Stomach smooth muscle (tissue), 2 donors: ENCODE results near the gene BICDL1.

ENCODE experiments used
- H3K27ac ChIP-seq: one replicate; pipeline ENCODE4 v1.7.0; 2013; ENCODE audit warnings: mild to moderate bottlenecking, low read length, inconsistent platforms
- H3K27me3 ChIP-seq, 2 donors: one replicate each; pipeline ENCODE4 v1.7.0; 2013; ENCODE audit warnings: low read length in 2 of 2; ENCODE audit not compliant: insufficient read depth in 2 of 2, control insufficient read depth in 1 of 2
- H3K36me3 ChIP-seq, 2 donors: one replicate each; pipeline ENCODE4 v1.7.0; 2013; ENCODE audit warnings: low read length in 2 of 2; ENCODE audit not compliant: control insufficient read depth in 2 of 2, insufficient read depth in 2 of 2
- H3K4me1 ChIP-seq: one replicate; pipeline ENCODE4 v1.7.0; 2013; ENCODE audit warnings: low read length; ENCODE audit not compliant: control insufficient read depth, insufficient read depth
- H3K4me3 ChIP-seq, 2 donors: one replicate each; pipeline ENCODE4 v1.7.0; 2013; ENCODE audit warnings: low read length in 2 of 2
- H3K9ac ChIP-seq, 2 donors: one replicate each; pipeline ENCODE4 v1.7.0; 2013; ENCODE audit warnings: low read length in 2 of 2, mild to moderate bottlenecking in 1 of 2
- H3K9me3 ChIP-seq, 2 donors: one replicate each; pipeline ENCODE4 v1.7.0; 2013; ENCODE audit warnings: low read length in 2 of 2; ENCODE audit not compliant: control insufficient read depth in 2 of 2
- donor health status: healthy.
- donor health status: Pancreatic carcinoma.

Gene BICDL1

GRCh38 chr12:120081641-120082040 lies 92.6 kb downstream of the BICDL1 start:
- Histone ChIP-seq H3K4me1 (no peaks in the 10 kb centered on the region), H3K36me3 (no peaks in the 10 kb centered on the region)

GRCh38 chr12:120085920-120086645 lies 97.0 kb downstream of the BICDL1 start:
- Histone ChIP-seq H3K36me3 (no peaks in the 10 kb centered on the region), H3K27me3 (no peaks in the 10 kb centered on the region), H3K4me1 (peaks cover 5% of the 10 kb centered on the region), H3K4me3 (no peak overlapping the region), H3K9me3 (no peaks in the 10 kb centered on the region), H3K27ac (peak overlapping the region; percentile 53), H3K9ac (peak overlapping the region in 1 of 2 donors; percentile 54)

More at GRCh38 chr12:120081641-120082040, 92.6 kb downstream of the BICDL1 start:
- no peak overlapping the region for H3K9ac ChIP-seq
- no peaks in the 10 kb centered on the region for H3K9me3 ChIP-seq
- peaks cover 0 to 2% of the 10 kb centered on the region in 2 donors for H3K27me3 ChIP-seq
- H3K27ac ChIP-seq: no peak overlapping the region
- no peak overlapping the region for H3K4me3 ChIP-seq

DNA sequence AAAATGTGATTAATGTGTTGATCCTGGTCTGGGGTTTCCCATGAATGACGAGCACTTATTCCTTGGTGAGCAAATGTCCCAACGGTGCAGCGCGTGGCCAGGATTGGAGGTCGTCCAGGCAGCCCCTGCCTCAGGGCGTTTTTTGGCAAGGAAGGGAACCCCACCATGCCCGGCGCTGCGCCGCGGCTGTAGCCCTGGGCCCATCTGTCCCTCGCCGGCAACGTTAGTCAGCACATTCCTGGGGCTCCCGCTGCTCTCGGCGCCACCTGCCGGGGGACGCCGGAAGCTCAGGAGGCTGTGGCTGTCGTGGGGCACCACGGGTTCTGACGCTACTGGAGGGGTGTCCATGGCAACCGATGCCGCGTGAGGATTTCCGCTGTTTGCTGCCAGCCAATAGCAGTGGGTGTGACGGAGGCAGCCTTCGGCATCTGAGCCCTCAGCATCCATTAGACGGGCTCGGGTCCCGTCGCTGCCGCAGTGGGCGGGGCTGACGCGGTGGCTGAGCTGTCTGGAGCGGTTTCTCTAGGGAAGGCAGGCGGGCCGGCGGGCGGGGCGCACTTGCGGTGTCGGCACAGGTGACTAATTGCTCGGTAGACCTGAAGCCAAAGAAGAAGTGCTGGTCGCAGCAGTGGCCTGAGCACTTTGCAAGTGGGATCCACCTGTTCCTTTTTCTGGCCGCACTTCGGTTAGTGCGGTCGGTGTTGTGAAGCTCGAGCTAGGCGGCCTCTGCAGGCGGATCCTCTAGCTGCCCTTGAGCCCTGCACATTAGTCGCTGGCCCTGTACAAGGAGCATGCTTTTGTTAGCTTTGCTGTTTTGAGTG lies 98.0 kb downstream of the BICDL1 start:
- Histone ChIP-seq H3K27me3 (no peaks in the 10 kb centered on the region), H3K9me3 (no peaks in the 10 kb centered on the region), H3K9ac (peak overlapping the region; percentile 47 to 54), H3K4me3 (peak overlapping the region; percentile 67 to 76), H3K4me1 (peaks cover 5% of the 10 kb centered on the region), H3K36me3 (no peaks in the 10 kb centered on the region), H3K27ac (peak overlapping the region; percentile 53)

DNA sequence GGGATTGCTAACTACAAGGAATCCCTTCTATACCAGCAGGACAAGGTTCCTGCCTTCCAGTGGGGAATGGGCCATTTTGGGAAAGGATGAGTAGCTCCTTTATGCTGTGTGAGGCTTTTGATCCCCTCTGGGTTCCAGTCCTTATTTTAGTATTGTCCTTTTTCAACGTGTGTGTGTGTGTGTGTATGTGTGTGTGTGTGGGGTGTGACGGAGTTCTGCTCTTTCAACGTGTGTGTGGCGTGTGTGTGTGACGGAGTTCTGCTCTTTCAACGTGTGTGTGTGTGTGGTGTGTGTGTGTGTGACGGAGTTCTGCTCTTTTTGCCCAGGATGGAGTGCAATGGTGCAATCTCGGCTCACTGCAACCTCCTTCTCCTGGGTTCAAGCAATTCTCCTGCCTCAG lies 100.1 kb downstream of the BICDL1 start:
- H3K36me3 ChIP-seq: peaks cover 0 to 4% of the 10 kb centered on the region in 2 donors
- H3K27ac ChIP-seq: no peak overlapping the region
- no peaks in the 10 kb centered on the region for H3K27me3 ChIP-seq
- no peak overlapping the region for H3K9ac ChIP-seq
- no peaks in the 10 kb centered on the region for H3K9me3 ChIP-seq
- no peak overlapping the region for H3K4me3 ChIP-seq
- peaks cover 13% of the 10 kb centered on the region for H3K4me1 ChIP-seq

DNA sequence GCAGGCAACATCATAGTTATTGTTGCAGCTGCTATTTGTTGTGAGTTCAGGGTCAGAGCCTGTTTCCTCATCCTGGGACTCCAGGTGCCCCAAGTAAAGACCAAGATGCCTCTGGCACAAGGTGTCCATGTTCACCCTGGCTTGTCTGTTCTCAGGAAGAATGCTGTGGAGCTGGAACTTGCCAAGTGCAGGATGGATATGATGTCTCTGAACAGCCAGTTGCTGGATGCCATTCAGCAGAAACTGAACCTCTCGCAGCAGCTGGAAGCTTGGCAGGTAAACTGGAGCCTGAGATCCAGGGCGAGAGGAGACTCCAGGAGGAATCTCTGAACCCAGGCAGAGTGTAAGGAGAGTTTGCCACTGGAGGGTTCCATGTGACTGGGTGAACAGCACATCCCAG lies 100.8 kb downstream of the BICDL1 start:
- H3K4me1 ChIP-seq: peaks cover 18% of the 10 kb centered on the region
- no peak overlapping the region for H3K9ac ChIP-seq
- H3K9me3 ChIP-seq: no peaks in the 10 kb centered on the region
- H3K4me3 ChIP-seq: no peak overlapping the region
- no peak overlapping the region for H3K27ac ChIP-seq
- H3K36me3 ChIP-seq: peaks cover 0 to 6% of the 10 kb centered on the region in 2 donors
- no peaks in the 10 kb centered on the region for H3K27me3 ChIP-seq

DNA sequence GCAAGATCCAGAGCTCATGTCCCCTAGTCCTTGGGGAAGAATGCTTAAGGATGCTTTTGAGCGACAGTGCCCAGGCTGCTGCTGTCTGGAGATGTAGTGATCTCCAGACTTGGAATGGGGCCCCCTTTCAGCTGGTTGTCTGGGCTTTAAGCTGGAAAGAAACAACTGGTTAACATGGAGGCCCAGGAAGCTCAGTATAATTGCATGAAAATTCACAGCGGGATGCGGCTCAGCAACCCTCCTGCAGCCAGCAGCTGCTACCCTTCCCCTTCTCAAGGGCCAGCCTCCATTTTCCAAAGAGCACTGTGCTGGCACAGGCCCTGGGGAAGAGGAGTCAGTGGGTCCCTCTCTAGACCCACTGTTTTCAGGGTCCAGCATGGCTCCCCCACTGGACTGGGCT lies 101.2 kb downstream of the BICDL1 start:
- Histone ChIP-seq H3K36me3 (peaks cover 0 to 6% of the 10 kb centered on the region in 2 donors), H3K9ac (no peak overlapping the region)

GRCh38 chr12:120090626-120091295 lies 101.7 kb downstream of the BICDL1 start:
- Histone ChIP-seq H3K9ac (no peak overlapping the region), H3K27ac (no peak overlapping the region), H3K27me3 (no peaks in the 10 kb centered on the region), H3K4me3 (no peak overlapping the region), H3K9me3 (no peaks in the 10 kb centered on the region), H3K4me1 (peaks cover 20% of the 10 kb centered on the region), H3K36me3 (peaks cover 0 to 6% of the 10 kb centered on the region in 2 donors)

More for the DNA sequence above, 101.2 kb downstream of the BICDL1 start:
- Histone ChIP-seq H3K4me1 (peaks cover 20% of the 10 kb centered on the region), H3K27ac (no peak overlapping the region), H3K4me3 (no peak overlapping the region), H3K27me3 (no peaks in the 10 kb centered on the region), H3K9me3 (no peaks in the 10 kb centered on the region)

DNA sequence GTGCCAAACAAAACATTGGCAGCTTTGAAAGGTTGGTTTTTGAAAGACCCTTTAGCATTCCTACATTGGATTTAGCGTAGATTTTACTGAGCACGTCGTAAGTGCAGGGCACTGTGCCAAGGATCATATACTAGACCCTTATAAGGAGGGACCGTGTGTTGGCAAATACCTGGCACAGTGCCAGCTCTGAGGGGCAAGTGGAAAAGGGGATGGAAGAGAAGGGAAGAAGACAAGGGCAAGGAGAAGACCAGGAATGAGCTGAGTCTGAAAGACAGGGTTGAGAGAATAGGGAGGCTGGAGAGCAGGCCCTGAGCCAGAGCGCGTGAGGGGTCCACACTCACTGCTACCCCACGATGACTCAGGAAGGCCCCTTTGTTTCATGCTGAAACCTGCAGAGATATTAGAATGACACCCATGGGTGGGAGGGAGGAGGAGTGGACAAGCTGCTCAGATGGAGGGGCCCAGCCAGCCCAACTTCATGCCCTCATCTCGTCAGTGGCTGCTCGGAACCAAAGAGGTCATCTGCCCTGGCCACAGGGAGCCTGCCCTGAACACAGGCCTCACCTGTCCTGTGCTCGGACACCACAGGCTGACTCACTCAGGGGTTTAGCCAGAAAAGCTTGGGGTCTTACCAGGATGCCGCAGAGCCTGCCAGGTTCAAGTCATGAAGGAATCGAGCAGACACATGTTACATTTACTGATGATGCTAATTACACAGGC lies 102.5 kb downstream of the BICDL1 start:
- Histone ChIP-seq H3K4me1 (peaks cover 20% of the 10 kb centered on the region), H3K27ac (no peak overlapping the region), H3K4me3 (no peak overlapping the region), H3K27me3 (no peaks in the 10 kb centered on the region), H3K9ac (no peak overlapping the region), H3K36me3 (peaks cover 5 to 9% of the 10 kb centered on the region in 2 donors), H3K9me3 (no peaks in the 10 kb centered on the region)

DNA sequence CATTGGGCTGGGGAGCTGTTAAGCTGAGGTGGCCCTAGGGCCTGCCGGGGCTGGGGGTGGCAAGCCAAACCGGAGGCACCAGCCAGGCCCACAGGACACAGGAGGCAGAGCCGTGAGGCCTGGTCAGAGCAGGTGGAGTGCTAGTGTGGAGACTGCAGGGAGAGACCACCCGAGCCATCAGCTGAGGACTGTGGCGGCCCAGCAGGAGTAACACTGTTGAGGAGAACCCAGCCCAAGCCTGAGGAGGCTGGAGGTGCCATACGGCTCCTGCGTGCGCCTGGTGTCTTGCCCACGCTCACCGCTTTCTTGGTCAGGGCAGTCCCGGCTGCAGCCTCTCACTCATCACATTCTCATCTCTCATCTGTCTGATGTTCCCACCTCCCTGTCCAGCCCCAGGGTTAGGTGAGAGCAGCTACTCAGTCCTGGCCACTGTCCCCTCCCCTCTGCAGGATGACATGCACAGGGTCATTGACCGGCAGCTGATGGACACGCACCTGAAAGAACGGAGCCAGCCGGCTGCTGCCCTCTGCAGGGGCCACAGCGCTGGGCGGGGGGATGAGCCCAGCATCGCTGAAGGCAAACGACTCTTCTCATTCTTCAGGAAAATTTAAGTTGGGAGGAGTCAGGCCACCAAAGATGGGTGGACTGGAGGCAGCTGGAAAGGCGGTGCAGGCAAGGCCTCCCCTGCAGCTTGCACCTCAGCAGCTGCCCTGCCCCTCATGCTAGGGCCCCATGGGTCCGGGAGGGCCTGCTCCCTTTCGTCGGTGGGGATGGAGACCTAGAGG lies 103.7 kb downstream of the BICDL1 start:
- Histone ChIP-seq H3K4me1 (peaks cover 14% of the 10 kb centered on the region), H3K27me3 (no peaks in the 10 kb centered on the region), H3K36me3 (peaks cover 15 to 18% of the 10 kb centered on the region in 2 donors), H3K9ac (no peak overlapping the region), H3K9me3 (no peaks in the 10 kb centered on the region), H3K27ac (no peak overlapping the region), H3K4me3 (no peak overlapping the region)

- Histone ChIP-seq H3K9ac (no peak overlapping the region), H3K4me3 (no peak overlapping the region), H3K27me3 (no peaks in the 10 kb centered on the region), H3K36me3 (peaks cover 16 to 20% of the 10 kb centered on the region in 2 donors), H3K4me1 (peaks cover 14% of the 10 kb centered on the region), H3K27ac (no peak overlapping the region), H3K9me3 (no peaks in the 10 kb centered on the region)
These were observed 104.2 kb downstream of the BICDL1 start for GRCh38 chr12:120093336-120093591.
